Right lobe of liver (tissue), 4 donors: Measurements from ENCODE around the gene MRPL22.

Source experiments
- POLR2A ChIP-seq: fragments of 450-650 bp; IDR thresholded peaks from one replicate; pipeline ENCODE4 v1.6.1; 2017; ENCODE audit warnings: antibody characterized with exemption, mild to moderate bottlenecking
- TF ChIP-seq, protein P1 (sequence below), 4 donors: fragments of 200-600 bp in 3 of 4; fragments of 450-650 bp in 1 of 4; IDR thresholded peaks; one replicate each; pipeline versions ENCODE4 v1.5.1 to v1.8.0; 2016 to 2022; ENCODE audit warnings: antibody characterized with exemption in 4 of 4, mild to moderate bottlenecking in 2 of 4
- donor health status: DM: no; HTN: no; CAD: no.
- donor health status: DM: no; HTN: no; CAD: no.
- donor health status: DM: no; HTN: yes; CAD: no.

GRCh38 chr5:154934881-154935280 is 6.0 kb upstream of the MRPL22 start:
- TF ChIP-seq, protein P1, sequence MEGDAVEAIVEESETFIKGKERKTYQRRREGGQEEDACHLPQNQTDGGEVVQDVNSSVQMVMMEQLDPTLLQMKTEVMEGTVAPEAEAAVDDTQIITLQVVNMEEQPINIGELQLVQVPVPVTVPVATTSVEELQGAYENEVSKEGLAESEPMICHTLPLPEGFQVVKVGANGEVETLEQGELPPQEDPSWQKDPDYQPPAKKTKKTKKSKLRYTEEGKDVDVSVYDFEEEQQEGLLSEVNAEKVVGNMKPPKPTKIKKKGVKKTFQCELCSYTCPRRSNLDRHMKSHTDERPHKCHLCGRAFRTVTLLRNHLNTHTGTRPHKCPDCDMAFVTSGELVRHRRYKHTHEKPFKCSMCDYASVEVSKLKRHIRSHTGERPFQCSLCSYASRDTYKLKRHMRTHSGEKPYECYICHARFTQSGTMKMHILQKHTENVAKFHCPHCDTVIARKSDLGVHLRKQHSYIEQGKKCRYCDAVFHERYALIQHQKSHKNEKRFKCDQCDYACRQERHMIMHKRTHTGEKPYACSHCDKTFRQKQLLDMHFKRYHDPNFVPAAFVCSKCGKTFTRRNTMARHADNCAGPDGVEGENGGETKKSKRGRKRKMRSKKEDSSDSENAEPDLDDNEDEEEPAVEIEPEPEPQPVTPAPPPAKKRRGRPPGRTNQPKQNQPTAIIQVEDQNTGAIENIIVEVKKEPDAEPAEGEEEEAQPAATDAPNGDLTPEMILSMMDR (IDR thresholded peaks at IDR 0.05) = no peak
- no peak for TF ChIP-seq POLR2A
